ENCODE results near the gene ART1.
"Not testable (repeated sequence)": the region's sequence is repeated elsewhere in the genome, so short reads cannot be mapped to it uniquely, and the experiment has no call there.

Gene ART1

DNA sequence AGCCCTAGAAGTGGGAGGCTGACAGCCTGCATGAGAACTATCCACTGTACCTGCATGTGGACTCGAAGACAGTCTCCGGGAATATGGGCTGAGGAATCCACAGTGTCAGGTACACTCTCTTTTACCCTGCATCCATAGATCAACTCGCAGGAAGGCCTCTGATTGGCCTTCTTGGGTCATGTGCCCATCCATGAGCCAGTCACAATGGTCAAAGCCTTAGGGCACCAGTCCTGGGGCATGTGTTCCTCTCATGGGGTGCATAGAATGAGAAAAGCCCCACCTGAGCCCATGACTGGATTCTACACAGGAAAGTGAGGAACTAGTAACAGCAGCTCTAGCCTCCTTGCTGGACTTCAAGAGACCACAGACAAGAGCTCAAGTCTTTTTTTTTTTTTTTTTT is 10.6 kb downstream of the ART1 start:
- H3K27ac ChIP-seq: no peak overlapping the region
- TF ChIP-seq, protein P1, sequence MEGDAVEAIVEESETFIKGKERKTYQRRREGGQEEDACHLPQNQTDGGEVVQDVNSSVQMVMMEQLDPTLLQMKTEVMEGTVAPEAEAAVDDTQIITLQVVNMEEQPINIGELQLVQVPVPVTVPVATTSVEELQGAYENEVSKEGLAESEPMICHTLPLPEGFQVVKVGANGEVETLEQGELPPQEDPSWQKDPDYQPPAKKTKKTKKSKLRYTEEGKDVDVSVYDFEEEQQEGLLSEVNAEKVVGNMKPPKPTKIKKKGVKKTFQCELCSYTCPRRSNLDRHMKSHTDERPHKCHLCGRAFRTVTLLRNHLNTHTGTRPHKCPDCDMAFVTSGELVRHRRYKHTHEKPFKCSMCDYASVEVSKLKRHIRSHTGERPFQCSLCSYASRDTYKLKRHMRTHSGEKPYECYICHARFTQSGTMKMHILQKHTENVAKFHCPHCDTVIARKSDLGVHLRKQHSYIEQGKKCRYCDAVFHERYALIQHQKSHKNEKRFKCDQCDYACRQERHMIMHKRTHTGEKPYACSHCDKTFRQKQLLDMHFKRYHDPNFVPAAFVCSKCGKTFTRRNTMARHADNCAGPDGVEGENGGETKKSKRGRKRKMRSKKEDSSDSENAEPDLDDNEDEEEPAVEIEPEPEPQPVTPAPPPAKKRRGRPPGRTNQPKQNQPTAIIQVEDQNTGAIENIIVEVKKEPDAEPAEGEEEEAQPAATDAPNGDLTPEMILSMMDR (conservative IDR thresholded peaks at IDR 0.05): no peak

DNA sequence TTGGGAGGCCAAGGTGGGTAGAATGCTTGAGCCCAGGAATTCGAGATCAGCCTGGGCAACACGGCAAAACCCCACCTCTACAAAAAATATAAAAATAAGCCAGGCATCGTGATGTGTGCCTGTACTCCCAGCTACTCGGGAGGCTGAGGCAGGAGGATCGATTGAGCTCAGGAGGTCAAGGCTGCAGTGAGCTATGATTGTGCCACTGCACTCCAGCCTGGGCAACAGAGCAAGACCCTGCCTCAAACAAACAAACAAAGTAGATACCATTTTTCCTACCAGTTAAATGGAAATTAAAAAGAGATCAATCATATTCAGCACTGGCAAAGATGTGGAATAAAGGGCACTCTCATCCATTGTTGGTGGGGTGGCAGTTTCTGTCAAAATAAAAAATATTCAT is 12.4 kb downstream of the ART1 start:
- not testable (repeated sequence) for H3K27ac ChIP-seq

DNA sequence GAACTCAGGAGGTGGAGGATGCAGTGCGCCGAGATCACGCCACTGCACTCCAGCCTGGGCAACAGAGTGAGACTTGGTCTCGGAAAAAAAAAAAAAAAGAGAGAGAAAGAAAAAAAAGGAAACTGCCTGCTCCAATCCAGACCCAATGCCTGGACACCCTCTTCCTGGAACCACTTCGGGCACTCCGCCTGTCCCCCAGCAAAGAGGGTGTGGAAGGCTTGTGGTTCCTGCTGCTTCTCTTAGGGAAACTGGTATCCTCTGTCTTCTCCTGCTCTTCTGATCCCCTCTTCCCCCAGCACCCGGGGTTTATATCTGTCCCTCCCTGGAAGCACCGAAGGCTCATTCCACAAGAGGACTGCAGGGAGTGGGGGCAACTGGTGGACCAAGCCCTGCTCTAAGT is 13.3 kb downstream of the ART1 start:
- no peak overlapping the region for H3K27ac ChIP-seq
- TF ChIP-seq, protein P1 (conservative IDR thresholded peaks at IDR 0.05): no peak

DNA sequence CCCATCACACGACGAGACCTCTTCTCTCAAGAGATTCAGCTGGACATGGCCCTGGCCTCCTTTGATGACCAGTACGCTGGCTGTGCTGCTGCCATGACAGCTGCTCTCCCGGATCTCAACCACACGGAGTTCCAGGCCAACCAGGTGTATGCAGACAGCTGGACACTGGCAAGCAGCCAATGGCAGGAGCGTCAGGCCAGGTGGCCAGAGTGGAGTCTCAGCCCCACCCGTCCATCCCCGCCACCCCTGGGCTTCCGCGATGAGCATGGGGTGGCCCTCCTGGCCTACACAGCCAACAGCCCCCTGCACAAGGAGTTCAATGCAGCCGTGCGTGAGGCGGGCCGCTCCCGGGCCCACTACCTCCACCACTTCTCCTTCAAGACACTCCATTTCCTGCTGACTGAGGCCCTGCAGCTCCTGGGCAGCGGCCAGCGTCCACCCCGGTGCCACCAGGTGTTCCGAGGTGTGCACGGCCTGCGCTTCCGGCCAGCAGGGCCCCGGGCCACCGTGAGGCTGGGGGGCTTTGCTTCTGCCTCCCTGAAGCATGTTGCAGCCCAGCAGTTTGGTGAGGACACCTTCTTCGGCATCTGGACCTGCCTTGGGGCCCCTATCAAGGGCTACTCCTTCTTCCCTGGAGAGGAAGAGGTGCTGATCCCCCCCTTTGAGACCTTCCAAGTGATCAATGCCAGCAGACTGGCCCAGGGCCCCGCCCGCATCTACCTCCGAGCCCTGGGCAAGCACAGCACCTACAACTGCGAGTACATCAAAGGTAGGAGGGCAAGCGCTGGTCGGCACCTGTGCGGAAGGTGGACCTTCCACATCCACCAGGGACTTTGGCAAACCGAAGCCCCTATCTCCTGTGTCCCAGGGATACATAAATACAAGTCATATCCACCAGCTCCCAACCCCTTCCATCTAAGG is 14.9 kb downstream of the ART1 start:
- no peak overlapping the region for H3K27ac ChIP-seq
- TF ChIP-seq, protein P1 (conservative IDR thresholded peaks at IDR 0.05): no peak

DNA sequence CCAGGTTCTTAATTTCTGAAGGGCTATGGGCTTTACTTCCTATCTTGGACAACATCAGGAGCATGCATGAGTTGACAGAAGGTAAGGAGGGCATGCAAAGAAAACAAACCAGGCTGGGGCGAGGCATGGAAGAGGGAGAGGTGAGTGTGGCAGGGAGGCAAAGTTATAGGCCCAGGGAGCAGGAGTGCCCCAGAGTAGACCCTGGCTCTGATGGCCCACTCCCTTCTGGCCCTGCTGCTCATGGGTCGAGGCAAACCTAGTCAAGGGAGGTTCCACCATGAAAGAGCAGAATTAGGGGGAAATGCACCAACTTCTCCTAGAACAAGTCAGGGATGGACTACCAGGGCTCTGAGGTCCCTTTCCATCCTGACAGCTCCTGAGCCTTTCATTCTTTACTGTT is 16.0 kb downstream of the ART1 start:
- no peak overlapping the region for H3K27ac ChIP-seq
- TF ChIP-seq, protein P1 (conservative IDR thresholded peaks at IDR 0.05): no peak

DNA sequence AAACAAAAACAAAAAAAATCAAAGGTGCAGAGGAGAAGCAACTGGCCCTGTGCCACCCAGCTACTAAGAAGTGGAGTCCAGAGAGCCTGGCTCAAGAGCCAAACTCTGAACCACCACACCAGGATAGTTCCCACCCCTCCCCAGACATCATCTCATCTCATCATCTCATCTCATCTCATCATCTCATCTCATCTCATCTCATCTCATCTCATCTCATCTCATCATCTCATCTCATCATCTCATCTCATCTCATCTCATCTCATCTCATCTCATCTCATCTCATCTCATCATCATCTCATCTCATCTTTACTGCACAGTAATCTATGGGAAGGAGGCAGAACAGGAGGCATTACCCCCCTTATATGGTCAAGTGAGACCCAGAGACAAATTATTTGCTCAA is 17.9 kb downstream of the ART1 start:
- TF ChIP-seq, protein P1 (conservative IDR thresholded peaks at IDR 0.05): no peak
- H3K27ac ChIP-seq: no peak overlapping the region

GRCh38 chr11:3664032-3664630 is 19.2 kb downstream of the ART1 start:
- TF ChIP-seq, protein P1 (conservative IDR thresholded peaks at IDR 0.05): no peak
- H3K27ac ChIP-seq: no peak overlapping the region

Data from VCaP (cell line).